C4-2B (cell line): ENCODE results near the gene ANKS1B.

Experiments used
- ZFX ChIP-seq: fragments of 450-650 bp; IDR thresholded peaks from 2 replicates; pipeline ENCODE4 v1.6.1; 2017
- TF ChIP-seq, protein P1 (sequence below): fragments of 450-650 bp; conservative IDR thresholded peaks from 2 replicates; pipeline ENCODE4 v1.5.1; 2017; ENCODE audit warnings: mild to moderate bottlenecking

DNA sequence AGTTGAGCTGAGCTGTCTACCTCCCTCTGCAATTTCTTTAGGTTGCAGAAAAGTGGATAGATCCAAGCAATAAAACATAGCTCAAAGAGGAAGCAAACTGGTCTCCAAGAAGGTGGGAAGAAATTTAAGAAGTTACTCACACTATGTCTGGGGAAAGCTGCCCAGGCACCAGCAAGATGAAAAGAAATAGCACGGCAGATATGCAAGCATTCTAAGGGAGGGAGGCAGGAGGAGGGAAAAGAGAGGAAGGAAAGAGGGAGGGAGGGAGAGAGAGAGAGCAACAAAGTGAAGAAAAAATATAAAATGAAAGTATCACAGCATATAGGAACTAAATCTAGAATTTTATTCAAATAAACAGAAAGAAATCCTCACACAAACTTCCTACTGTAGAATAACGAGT is 1099.0 kb downstream of the ANKS1B start:
- TF ChIP-seq, protein P1, sequence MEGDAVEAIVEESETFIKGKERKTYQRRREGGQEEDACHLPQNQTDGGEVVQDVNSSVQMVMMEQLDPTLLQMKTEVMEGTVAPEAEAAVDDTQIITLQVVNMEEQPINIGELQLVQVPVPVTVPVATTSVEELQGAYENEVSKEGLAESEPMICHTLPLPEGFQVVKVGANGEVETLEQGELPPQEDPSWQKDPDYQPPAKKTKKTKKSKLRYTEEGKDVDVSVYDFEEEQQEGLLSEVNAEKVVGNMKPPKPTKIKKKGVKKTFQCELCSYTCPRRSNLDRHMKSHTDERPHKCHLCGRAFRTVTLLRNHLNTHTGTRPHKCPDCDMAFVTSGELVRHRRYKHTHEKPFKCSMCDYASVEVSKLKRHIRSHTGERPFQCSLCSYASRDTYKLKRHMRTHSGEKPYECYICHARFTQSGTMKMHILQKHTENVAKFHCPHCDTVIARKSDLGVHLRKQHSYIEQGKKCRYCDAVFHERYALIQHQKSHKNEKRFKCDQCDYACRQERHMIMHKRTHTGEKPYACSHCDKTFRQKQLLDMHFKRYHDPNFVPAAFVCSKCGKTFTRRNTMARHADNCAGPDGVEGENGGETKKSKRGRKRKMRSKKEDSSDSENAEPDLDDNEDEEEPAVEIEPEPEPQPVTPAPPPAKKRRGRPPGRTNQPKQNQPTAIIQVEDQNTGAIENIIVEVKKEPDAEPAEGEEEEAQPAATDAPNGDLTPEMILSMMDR = no peak
- TF ChIP-seq ZFX = no peak
